K562 (cell line): ENCODE results near the gene C5orf24. TPM values are rescaled to one million over a fixed set of nuclear protein-coding genes. Genes with fewer than 3 reads are reported as not detected.

Experiments
- BRCA1 ChIP-seq, 2 experiments: fragments of 450-650 bp in 1 of 2; sonication (generic) in 1 of 2; formaldehyde crosslinking in 1 of 2; IDR thresholded peaks; 2 replicates each; pipeline versions ENCODE4 v1.5.0 to v1.6.1; 2017 to 2020; ENCODE audit warnings: mild to moderate bottlenecking in 1 of 2, missing genetic modification reagents in 1 of 2
- CEBPG ChIP-seq, 3 experiments: fragments of 200-800 bp in 1 of 3; sonication (Bioruptor generic) in 1 of 3; sonication (generic) in 1 of 3; formaldehyde crosslinking in 1 of 3; IDR thresholded peaks in 2 of 3; conservative IDR thresholded peaks in 1 of 3; 2 replicates each; pipeline versions ENCODE4 v1.6.1 to v1.8.0; 2016 to 2022; ENCODE audit warnings: missing compliant biosample characterization in 2 of 3, missing genetic modification characterization in 2 of 3, mild to moderate bottlenecking in 1 of 3, missing genetic modification reagents in 1 of 3
- KDM4B ChIP-seq, 2 experiments: fragments of 450-650 bp in 1 of 2; sonication (generic) in 1 of 2; IDR thresholded peaks; 2 replicates each; pipeline ENCODE4 v1.6.1; 2016 to 2017; ENCODE audit warnings: borderline replicate concordance in 2 of 2, antibody characterized with exemption in 1 of 2, low read depth in 1 of 2, mild to moderate bottlenecking in 1 of 2
- MAFF ChIP-seq: IDR thresholded peaks from 2 replicates; pipeline ENCODE4 v1.6.1; 2012; ENCODE audit warnings: low read length, improper control_type of control experiment
- PTBP1 ChIP-seq: fragments of 200-400 bp; formaldehyde crosslinking; IDR thresholded peaks from 2 replicates; pipeline ENCODE4 v1.6.1; 2017; ENCODE audit warnings: low read depth, low read length
- PYGO2 ChIP-seq: fragments of 450-650 bp; IDR thresholded peaks from 2 replicates; pipeline ENCODE4 v1.6.1; 2016; ENCODE audit warnings: mild to moderate bottlenecking, missing genetic modification characterization, moderate library complexity, missing compliant biosample characterization
- SMARCA5 ChIP-seq: fragments of 450-650 bp; IDR thresholded peaks from 2 replicates; pipeline ENCODE4 v1.6.1; 2016
- TCF3 ChIP-seq: sonication (generic); formaldehyde crosslinking; IDR thresholded peaks from 2 replicates; pipeline ENCODE4 v1.4.0; 2020; ENCODE audit warnings: mild to moderate bottlenecking, missing genetic modification reagents
- TCFL5 ChIP-seq: fragments of 250-450 bp; sonication (Bioruptor Pico); conservative IDR thresholded peaks from 2 replicates; pipeline ENCODE4 v1.6.1; 2021; ENCODE audit warnings: mild to moderate bottlenecking, moderate library complexity, matching md5 sums
- ZNF175 ChIP-seq: fragments of 200-800 bp; sonication (Bioruptor generic); IDR thresholded peaks from 2 replicates; pipeline ENCODE4 v1.6.1; 2016; ENCODE audit warnings: low read depth, mild to moderate bottlenecking, missing genetic modification characterization, missing compliant biosample characterization
- ZNF253 ChIP-seq: fragments of 250-450 bp; sonication (Bioruptor Pico); conservative IDR thresholded peaks from 2 replicates; pipeline ENCODE4 v1.6.1; 2021; ENCODE audit warnings: mild to moderate bottlenecking
- ZNF347 ChIP-seq: fragments of 450-650 bp; formaldehyde crosslinking; IDR thresholded peaks from 2 replicates; pipeline ENCODE4 v1.4.0; 2020; ENCODE audit warnings: low read depth, mild to moderate bottlenecking, moderate library complexity
- polyA plus RNA-seq, 8 experiments: library from polyadenylated mRNA; depleted of rRNA in 4 of 8; stranded (reverse) in 5 of 8; unstranded in 3 of 8; fragments of >200 nt; fragmentation: Nextera tagmentation in 2 of 8; fragmentation: Illumina TruSeq in 1 of 8; extraction: Ambion mirVana in 2 of 8; extraction: Trizol in 1 of 8; gene quantifications; 2 replicates each; pipeline versions ENCODE4 v1.2.1 to v1.2.3, GENCODE V29; 2011 to 2014; ENCODE audit warnings: inconsistent platforms in 1 of 8, missing spikeins in 1 of 8
- total RNA-seq, 7 experiments: library from RNA; depleted of rRNA in 6 of 7; stranded (reverse); fragments of >200 nt in 6 of 7; fragmentation: Illumina TruSeq in 2 of 7; extraction: Trizol in 2 of 7; gene quantifications; 2 replicates each; pipeline versions ENCODE4 v1.2.1 to v1.2.3, GENCODE V29; 2011 to 2021; ENCODE audit warnings: low replicate concordance in 1 of 7
- TF ChIP-seq, protein P1 (sequence below): fragments of 200-600 bp; sonication (generic); IDR thresholded peaks from one replicate; pipeline ENCODE4 v1.6.1; 2012; ENCODE audit warnings: mild to moderate bottlenecking, low read depth, low read length, inconsistent platforms
- TF ChIP-seq, protein P2 (sequence below), 2 experiments: fragments of 250-450 bp in 1 of 2; fragments of 450-650 bp in 1 of 2; sonication (Bioruptor Pico) in 1 of 2; IDR thresholded peaks; 2 replicates each; pipeline versions ENCODE4 v1.6.1 to v1.8.0; 2016 to 2021; ENCODE audit warnings: mild to moderate bottlenecking in 2 of 2, moderate library complexity in 2 of 2, missing compliant biosample characterization in 1 of 2, missing genetic modification characterization in 1 of 2

Gene C5orf24
- total and polyA plus RNA-seq, 9 of the 15 experiments (the other 6 are each of a cell fraction or from before 2014, with no cell fraction given) = 8.9 to 38.6 (median 28.4) TPM

DNA sequence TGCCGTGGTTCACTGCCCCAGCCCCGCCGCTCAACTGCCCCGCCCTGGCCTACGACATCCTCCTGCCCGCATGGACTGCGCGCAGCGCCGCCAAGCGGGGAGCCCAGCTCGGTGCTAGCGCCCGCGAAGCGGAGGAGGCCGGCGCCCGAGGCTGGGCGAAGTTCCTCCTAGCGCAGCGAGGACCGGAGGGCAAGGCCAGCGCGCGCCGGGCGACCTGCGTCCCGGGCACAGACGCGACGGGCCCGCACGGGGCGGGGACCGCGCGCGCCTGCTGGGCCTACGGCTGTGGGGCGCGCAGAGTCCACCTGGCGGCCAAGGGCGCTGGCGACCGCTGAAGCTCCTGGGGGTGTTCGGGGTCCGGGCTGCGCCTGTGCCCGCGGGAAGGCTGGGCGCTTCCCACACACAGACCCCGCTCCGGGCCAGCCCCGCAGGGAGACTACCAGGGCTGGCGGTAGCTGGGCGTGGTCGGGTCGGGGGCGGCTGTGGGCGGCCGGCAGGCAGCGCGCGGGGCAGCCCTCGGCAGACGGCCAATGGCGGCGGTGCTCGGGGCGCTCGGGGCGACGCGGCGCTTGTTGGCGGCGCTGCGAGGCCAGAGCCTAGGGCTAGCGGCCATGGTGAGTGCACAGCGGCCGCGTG lies 59.0 kb downstream of the C5orf24 start, which contains the start of gene PCBD2 (continued):
- TF ChIP-seq, protein P1, sequence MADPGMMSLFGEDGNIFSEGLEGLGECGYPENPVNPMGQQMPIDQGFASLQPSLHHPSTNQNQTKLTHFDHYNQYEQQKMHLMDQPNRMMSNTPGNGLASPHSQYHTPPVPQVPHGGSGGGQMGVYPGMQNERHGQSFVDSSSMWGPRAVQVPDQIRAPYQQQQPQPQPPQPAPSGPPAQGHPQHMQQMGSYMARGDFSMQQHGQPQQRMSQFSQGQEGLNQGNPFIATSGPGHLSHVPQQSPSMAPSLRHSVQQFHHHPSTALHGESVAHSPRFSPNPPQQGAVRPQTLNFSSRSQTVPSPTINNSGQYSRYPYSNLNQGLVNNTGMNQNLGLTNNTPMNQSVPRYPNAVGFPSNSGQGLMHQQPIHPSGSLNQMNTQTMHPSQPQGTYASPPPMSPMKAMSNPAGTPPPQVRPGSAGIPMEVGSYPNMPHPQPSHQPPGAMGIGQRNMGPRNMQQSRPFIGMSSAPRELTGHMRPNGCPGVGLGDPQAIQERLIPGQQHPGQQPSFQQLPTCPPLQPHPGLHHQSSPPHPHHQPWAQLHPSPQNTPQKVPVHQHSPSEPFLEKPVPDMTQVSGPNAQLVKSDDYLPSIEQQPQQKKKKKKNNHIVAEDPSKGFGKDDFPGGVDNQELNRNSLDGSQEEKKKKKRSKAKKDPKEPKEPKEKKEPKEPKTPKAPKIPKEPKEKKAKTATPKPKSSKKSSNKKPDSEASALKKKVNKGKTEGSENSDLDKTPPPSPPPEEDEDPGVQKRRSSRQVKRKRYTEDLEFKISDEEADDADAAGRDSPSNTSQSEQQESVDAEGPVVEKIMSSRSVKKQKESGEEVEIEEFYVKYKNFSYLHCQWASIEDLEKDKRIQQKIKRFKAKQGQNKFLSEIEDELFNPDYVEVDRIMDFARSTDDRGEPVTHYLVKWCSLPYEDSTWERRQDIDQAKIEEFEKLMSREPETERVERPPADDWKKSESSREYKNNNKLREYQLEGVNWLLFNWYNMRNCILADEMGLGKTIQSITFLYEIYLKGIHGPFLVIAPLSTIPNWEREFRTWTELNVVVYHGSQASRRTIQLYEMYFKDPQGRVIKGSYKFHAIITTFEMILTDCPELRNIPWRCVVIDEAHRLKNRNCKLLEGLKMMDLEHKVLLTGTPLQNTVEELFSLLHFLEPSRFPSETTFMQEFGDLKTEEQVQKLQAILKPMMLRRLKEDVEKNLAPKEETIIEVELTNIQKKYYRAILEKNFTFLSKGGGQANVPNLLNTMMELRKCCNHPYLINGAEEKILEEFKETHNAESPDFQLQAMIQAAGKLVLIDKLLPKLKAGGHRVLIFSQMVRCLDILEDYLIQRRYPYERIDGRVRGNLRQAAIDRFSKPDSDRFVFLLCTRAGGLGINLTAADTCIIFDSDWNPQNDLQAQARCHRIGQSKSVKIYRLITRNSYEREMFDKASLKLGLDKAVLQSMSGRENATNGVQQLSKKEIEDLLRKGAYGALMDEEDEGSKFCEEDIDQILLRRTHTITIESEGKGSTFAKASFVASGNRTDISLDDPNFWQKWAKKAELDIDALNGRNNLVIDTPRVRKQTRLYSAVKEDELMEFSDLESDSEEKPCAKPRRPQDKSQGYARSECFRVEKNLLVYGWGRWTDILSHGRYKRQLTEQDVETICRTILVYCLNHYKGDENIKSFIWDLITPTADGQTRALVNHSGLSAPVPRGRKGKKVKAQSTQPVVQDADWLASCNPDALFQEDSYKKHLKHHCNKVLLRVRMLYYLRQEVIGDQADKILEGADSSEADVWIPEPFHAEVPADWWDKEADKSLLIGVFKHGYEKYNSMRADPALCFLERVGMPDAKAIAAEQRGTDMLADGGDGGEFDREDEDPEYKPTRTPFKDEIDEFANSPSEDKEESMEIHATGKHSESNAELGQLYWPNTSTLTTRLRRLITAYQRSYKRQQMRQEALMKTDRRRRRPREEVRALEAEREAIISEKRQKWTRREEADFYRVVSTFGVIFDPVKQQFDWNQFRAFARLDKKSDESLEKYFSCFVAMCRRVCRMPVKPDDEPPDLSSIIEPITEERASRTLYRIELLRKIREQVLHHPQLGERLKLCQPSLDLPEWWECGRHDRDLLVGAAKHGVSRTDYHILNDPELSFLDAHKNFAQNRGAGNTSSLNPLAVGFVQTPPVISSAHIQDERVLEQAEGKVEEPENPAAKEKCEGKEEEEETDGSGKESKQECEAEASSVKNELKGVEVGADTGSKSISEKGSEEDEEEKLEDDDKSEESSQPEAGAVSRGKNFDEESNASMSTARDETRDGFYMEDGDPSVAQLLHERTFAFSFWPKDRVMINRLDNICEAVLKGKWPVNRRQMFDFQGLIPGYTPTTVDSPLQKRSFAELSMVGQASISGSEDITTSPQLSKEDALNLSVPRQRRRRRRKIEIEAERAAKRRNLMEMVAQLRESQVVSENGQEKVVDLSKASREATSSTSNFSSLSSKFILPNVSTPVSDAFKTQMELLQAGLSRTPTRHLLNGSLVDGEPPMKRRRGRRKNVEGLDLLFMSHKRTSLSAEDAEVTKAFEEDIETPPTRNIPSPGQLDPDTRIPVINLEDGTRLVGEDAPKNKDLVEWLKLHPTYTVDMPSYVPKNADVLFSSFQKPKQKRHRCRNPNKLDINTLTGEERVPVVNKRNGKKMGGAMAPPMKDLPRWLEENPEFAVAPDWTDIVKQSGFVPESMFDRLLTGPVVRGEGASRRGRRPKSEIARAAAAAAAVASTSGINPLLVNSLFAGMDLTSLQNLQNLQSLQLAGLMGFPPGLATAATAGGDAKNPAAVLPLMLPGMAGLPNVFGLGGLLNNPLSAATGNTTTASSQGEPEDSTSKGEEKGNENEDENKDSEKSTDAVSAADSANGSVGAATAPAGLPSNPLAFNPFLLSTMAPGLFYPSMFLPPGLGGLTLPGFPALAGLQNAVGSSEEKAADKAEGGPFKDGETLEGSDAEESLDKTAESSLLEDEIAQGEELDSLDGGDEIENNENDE = no peak
- TF ChIP-seq ZNF347 (CRISPR knock-in tag) = no peak
- no peak for TF ChIP-seq PTBP1
- TF ChIP-seq BRCA1 (IDR thresholded peaks at IDR 0.05) = no peak
- no peak for TF ChIP-seq BRCA1 (CRISPR knock-in tag; IDR thresholded peaks at IDR 0.05)
- no peak for TF ChIP-seq MAFF
- TF ChIP-seq ZNF253 (CRISPR knock-in tag) = no peak
- TF ChIP-seq CEBPG (CRISPR knock-in tag; IDR thresholded peaks at IDR 0.05) = no peak
- TF ChIP-seq CEBPG (tag; conservative IDR thresholded peaks at IDR 0.05 in 1 of 2, IDR thresholded peaks at IDR 0.05 in 1 of 2) = no peak
- no peak for TF ChIP-seq ZNF175 (CRISPR knock-in tag)
- TF ChIP-seq TCFL5 (CRISPR knock-in tag) = no peak
- TF ChIP-seq KDM4B (IDR thresholded peaks at IDR 0.05; ENCODE audit: borderline replicate concordance in 2 of 2, low read depth in 1 of 2) = no peak
- TF ChIP-seq, protein P2, sequence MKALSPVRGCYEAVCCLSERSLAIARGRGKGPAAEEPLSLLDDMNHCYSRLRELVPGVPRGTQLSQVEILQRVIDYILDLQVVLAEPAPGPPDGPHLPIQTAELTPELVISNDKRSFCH (CRISPR knock-in tag; IDR thresholded peaks at IDR 0.05) = no peak
- TF ChIP-seq, protein P2 (tag; IDR thresholded peaks at IDR 0.05) = peak; percentile 87
- no peak for TF ChIP-seq PYGO2 (tag)
- TF ChIP-seq TCF3 (CRISPR knock-in tag) = peak; percentile 43
- no peak for TF ChIP-seq SMARCA5
